ENCODE data around the gene BDKRB2. TPM values are rescaled to one million over a fixed set of nuclear protein-coding genes. Genes with fewer than 3 reads are reported as not detected.

The BDKRB2 gene
- total RNA-seq, 1 experiment from 2014 or later = 0.28 TPM

GRCh38 chr14:96231056-96231455 lies 26.4 kb downstream of the BDKRB2 start:
- Histone ChIP-seq H3F3A (ENCODE audit: insufficient read depth, low read depth) (0 out of 2 replicates have a peak, but pooled peaks cover 2% of the 10 kb centered on the region), H3K4me3 (no peak overlapping the region), H3K79me2 (ENCODE audit: low read depth) (no peaks in the 10 kb centered on the region), H3K9me2 (ENCODE audit: insufficient read depth) (no peaks in the 10 kb centered on the region), H4K20me1 (ENCODE audit: insufficient read depth) (no peaks in the 10 kb centered on the region), H2AFZ (no peak overlapping the region), H3K4me2 (no peak overlapping the region), H3K27ac (no peak overlapping the region), H3K9me3 (ENCODE audit: insufficient read depth, low read depth) (no peaks in the 10 kb centered on the region), H3K27me3 (ENCODE audit: insufficient read depth, low read depth) (no peaks in the 10 kb centered on the region), H3K36me3 (ENCODE audit: low read depth) (no peaks in the 10 kb centered on the region), H3K4me1 (replicated peaks; ENCODE audit: insufficient read depth) (peaks cover 6% of the 10 kb centered on the region)
- intact Hi-C loops (cut with micrococcal nuclease; ENCODE audit: unreplicated experiment) = no loop called here
- POLR2A ChIA-PET (ENCODE audit: unreplicated experiment) = no interaction called here
- TF ChIP-seq EZH2 (IDR thresholded peaks at IDR 0.05; ENCODE audit: low read depth) = no peak
- CTCF ChIA-PET = no interaction called here
- BruUV-seq (replicated peaks) = no TSS peak
- DNase-seq = no peak

GRCh38 chr14:96231526-96232130 lies 27.0 kb downstream of the BDKRB2 start:
- intact Hi-C loops (cut with micrococcal nuclease; ENCODE audit: unreplicated experiment) = no loop called here
- H3K4me1 ChIP-seq (replicated peaks; ENCODE audit: insufficient read depth) = peaks cover under 1% of the 10 kb centered on the region; the same call in 1 of the 2 replicates
- no peaks in the 10 kb centered on the region for H3K79me2 ChIP-seq (ENCODE audit: low read depth)
- H2AFZ ChIP-seq = no peak overlapping the region
- TF ChIP-seq EZH2 (IDR thresholded peaks at IDR 0.05; ENCODE audit: low read depth) (no peak), CTCF (conservative IDR thresholded peaks at IDR 0.05) (no peak)
- ChIA-PET POLR2A (ENCODE audit: unreplicated experiment) (no interaction called here), CTCF (no interaction called here)
- H3K4me3 ChIP-seq = no peak overlapping the region
- H3K36me3 ChIP-seq (ENCODE audit: low read depth) = no peaks in the 10 kb centered on the region
- H3K9me2 ChIP-seq (ENCODE audit: insufficient read depth) = no peaks in the 10 kb centered on the region
- no peak overlapping the region for H3K27ac ChIP-seq
- no peak overlapping the region for H3K4me2 ChIP-seq
- no peaks in the 10 kb centered on the region for H3K27me3 ChIP-seq (ENCODE audit: insufficient read depth, low read depth)
- no peaks in the 10 kb centered on the region for H3K9me3 ChIP-seq (ENCODE audit: insufficient read depth, low read depth)
- no peaks in the 10 kb centered on the region for H4K20me1 ChIP-seq (ENCODE audit: insufficient read depth)
- no peaks in the 10 kb centered on the region for H3F3A ChIP-seq (ENCODE audit: insufficient read depth, low read depth)
- DNase-seq = no peak
- no TSS peak for BruUV-seq (replicated peaks)

- no peaks in the 10 kb centered on the region for H3K9me3 ChIP-seq (ENCODE audit: insufficient read depth, low read depth)
- CTCF ChIA-PET = no interaction called here
- H2AFZ ChIP-seq = no peak overlapping the region
- no peaks in the 10 kb centered on the region for H4K20me1 ChIP-seq (ENCODE audit: insufficient read depth)
- TF ChIP-seq EZH2 (IDR thresholded peaks at IDR 0.05; ENCODE audit: low read depth) = no peak
- no peak for TF ChIP-seq CTCF (conservative IDR thresholded peaks at IDR 0.05)
- no peaks in the 10 kb centered on the region for H3K27me3 ChIP-seq (ENCODE audit: insufficient read depth, low read depth)
- no peak for DNase-seq
- no peaks in the 10 kb centered on the region for H3K9me2 ChIP-seq (ENCODE audit: insufficient read depth)
- no peaks in the 10 kb centered on the region for H3K36me3 ChIP-seq (ENCODE audit: low read depth)
- H3F3A ChIP-seq (ENCODE audit: insufficient read depth, low read depth) = no peaks in the 10 kb centered on the region
- H3K4me3 ChIP-seq = no peak overlapping the region
- H3K79me2 ChIP-seq (ENCODE audit: low read depth) = no peaks in the 10 kb centered on the region
- H3K4me2 ChIP-seq = no peak overlapping the region
- no peak overlapping the region for H3K27ac ChIP-seq
- intact Hi-C loops (cut with micrococcal nuclease; ENCODE audit: unreplicated experiment) = no loop called here
- no peaks in the 10 kb centered on the region for H3K4me1 ChIP-seq (replicated peaks; ENCODE audit: insufficient read depth)
- POLR2A ChIA-PET (ENCODE audit: unreplicated experiment) = no interaction called here
- no TSS peak for BruUV-seq (replicated peaks)
Observed at GRCh38 chr14:96232506-96232905, 27.9 kb downstream of the BDKRB2 start.

GRCh38 chr14:96233661-96234060 lies 29.0 kb downstream of the BDKRB2 start:
- POLR2A ChIA-PET (ENCODE audit: unreplicated experiment) = no interaction called here
- no peak overlapping the region for H3K4me3 ChIP-seq
- H3K36me3 ChIP-seq (ENCODE audit: low read depth) = no peaks in the 10 kb centered on the region
- intact Hi-C loops (cut with micrococcal nuclease; ENCODE audit: unreplicated experiment) = no loop called here
- no peaks in the 10 kb centered on the region for H3K9me2 ChIP-seq (ENCODE audit: insufficient read depth)
- no peaks in the 10 kb centered on the region for H3K79me2 ChIP-seq (ENCODE audit: low read depth)
- H3K9me3 ChIP-seq (ENCODE audit: insufficient read depth, low read depth) = no peaks in the 10 kb centered on the region
- no peaks in the 10 kb centered on the region for H3K4me1 ChIP-seq (replicated peaks; ENCODE audit: insufficient read depth)
- no peaks in the 10 kb centered on the region for H3K27me3 ChIP-seq (ENCODE audit: insufficient read depth, low read depth)
- H3K4me2 ChIP-seq = no peak overlapping the region
- TF ChIP-seq EZH2 (IDR thresholded peaks at IDR 0.05; ENCODE audit: low read depth) = no peak
- no peak for TF ChIP-seq CTCF (conservative IDR thresholded peaks at IDR 0.05)
- H2AFZ ChIP-seq = no peak overlapping the region
- DNase-seq = no peak
- H3F3A ChIP-seq (ENCODE audit: insufficient read depth, low read depth) = no peaks in the 10 kb centered on the region
- no peak overlapping the region for H3K27ac ChIP-seq
- no TSS peak for BruUV-seq (replicated peaks)
- CTCF ChIA-PET = no interaction called here
- no peaks in the 10 kb centered on the region for H4K20me1 ChIP-seq (ENCODE audit: insufficient read depth)

Data from PC-9 (cell line).